HG03571 (cell line): ENCODE data around the gene LTB4R2.
A peak's percentile ranks its signal among the peaks of the same experiment; 100 is the strongest.
"Not testable (repeated sequence)": the region's sequence is repeated elsewhere in the genome, so short reads cannot be mapped to it uniquely, and the experiment has no call there.

Experiments
- ATAC-seq: cut with Tn5 transposase; IDR thresholded peaks from one replicate; pipeline ENCODE4 v1.9.1; 2021; ENCODE audit not compliant: unreplicated experiment

Gene LTB4R2

GRCh38 chr14:24338843-24339242, 28.9 kb downstream of the LTB4R2 start:
- no peak for ATAC-seq

GRCh38 chr14:24339284-24340151, 29.6 kb downstream of the LTB4R2 start, which contains the start of gene RIPK3:
Gene RIPK3, minus strand, starts transcription at chr14:24339991. Its CDS starts 165 bp downstream, at chr14:24339826.
- peak; percentile 80 for ATAC-seq

- ATAC-seq: no peak
Observed at GRCh38 chr14:24340606-24341005, 30.7 kb downstream of the LTB4R2 start.

- no peak for ATAC-seq
Observed at GRCh38 chr14:24342889-24343288, 32.9 kb downstream of the LTB4R2 start.

GRCh38 chr14:24343795-24344660, 34.1 kb downstream of the LTB4R2 start:
- no peak for ATAC-seq

GRCh38 chr14:24347134-24347533, 37.2 kb downstream of the LTB4R2 start:
- no peak for ATAC-seq

- no peak for ATAC-seq
Observed at GRCh38 chr14:24348186-24348585, 38.2 kb downstream of the LTB4R2 start.

GRCh38 chr14:24349742-24350141, 39.8 kb downstream of the LTB4R2 start:
- ATAC-seq: no peak

GRCh38 chr14:24351517-24351916, 41.6 kb downstream of the LTB4R2 start:
- ATAC-seq: no peak

GRCh38 chr14:24353559-24354481, 43.9 kb downstream of the LTB4R2 start:
- no peak for ATAC-seq

- ATAC-seq: not testable (repeated sequence)
Observed at GRCh38 chr14:24354482-24354825, 44.5 kb downstream of the LTB4R2 start.

- ATAC-seq: no peak
Observed at GRCh38 chr14:24355009-24355408, 45.1 kb downstream of the LTB4R2 start.

GRCh38 chr14:24356208-24356607, 46.3 kb downstream of the LTB4R2 start:
- no peak for ATAC-seq

GRCh38 chr14:24360281-24360680, 50.3 kb downstream of the LTB4R2 start:
- ATAC-seq: no peak

GRCh38 chr14:24361326-24361725, 51.4 kb downstream of the LTB4R2 start:
- ATAC-seq: no peak
